Fibroblast of skin of left biceps (primary cell): ENCODE measurements around the gene APOM.
A peak's percentile ranks its signal among the peaks of the same experiment; 100 is the strongest.

ENCODE experiments used
- DNase-seq, 2 experiments: peaks; one replicate each; pipeline ENCODE4 v3.0.0-alpha.2; 2013; ENCODE audit warnings: low read depth in 2 of 2

APOM gene

GRCh38 chr6:31658158-31658688 is 2.5 kb downstream of the APOM start:
- DNase-seq, result no peak

GRCh38 chr6:31658983-31659648 is 3.4 kb downstream of the APOM start:
- DNase-seq, result no peak

GRCh38 chr6:31659649-31660380 is 4.1 kb downstream of the APOM start:
- no peak for DNase-seq

- DNase-seq, result peak; percentile 37 to 42
These were observed 4.9 kb downstream of the APOM start, which contains the start of gene C6orf47 for GRCh38 chr6:31660381-31661261. Gene C6orf47, minus strand, starts transcription at chr6:31660778. Its CDS starts 831 bp downstream, at chr6:31659947.

- no peak for DNase-seq
These were observed 5.8 kb downstream of the APOM start for GRCh38 chr6:31661262-31662123.

GRCh38 chr6:31662124-31662723 is 6.5 kb downstream of the APOM start:
- no peak for DNase-seq

GRCh38 chr6:31663126-31663960 is 7.6 kb downstream of the APOM start:
- DNase-seq, result no peak

- DNase-seq, result peak in 1 of 2 experiments; percentile 39
These were observed 8.5 kb downstream of the APOM start for GRCh38 chr6:31663961-31664789.

GRCh38 chr6:31664790-31665500 is 9.3 kb downstream of the APOM start, which contains the start of gene GPANK1:
Gene GPANK1, minus strand, starts transcription at chr6:31664997. Its CDS starts 519 bp downstream, at chr6:31664478.
- DNase-seq, result peak; percentile 86 to 88

GRCh38 chr6:31665501-31666336 is 10.0 kb downstream of the APOM start, which contains the start of gene CSNK2B:
Gene CSNK2B, plus strand, starts transcription at chr6:31666080. Its CDS starts 752 bp downstream, at chr6:31666832.
- DNase-seq, result peak; percentile 90

GRCh38 chr6:31666337-31666965 is 10.8 kb downstream of the APOM start:
- no peak for DNase-seq

- no peak for DNase-seq
These were observed 14.0 kb downstream of the APOM start, which contains the start of gene LY6G5B for GRCh38 chr6:31669676-31670075. Gene LY6G5B, plus strand, starts transcription at chr6:31669976. Its CDS starts 975 bp downstream, at chr6:31670951.

- DNase-seq, result no peak
These were observed 20.7 kb downstream of the APOM start for GRCh38 chr6:31676322-31676903.

- no peak for DNase-seq
These were observed 21.2 kb downstream of the APOM start for GRCh38 chr6:31676904-31677303.

GRCh38 chr6:31677955-31678354 is 22.3 kb downstream of the APOM start:
- DNase-seq, result no peak
